Hepatocyte (in vitro differentiated cells): ENCODE data around the gene SYNRG. TPM values are rescaled to one million over a fixed set of nuclear protein-coding genes. Genes with fewer than 3 reads are reported as not detected.

Experiments
- DNase-seq: peaks from one replicate; pipeline ENCODE4 v3.0.0-alpha.2; 2016; ENCODE audit warnings: low spot score
- H2AFZ ChIP-seq: fragments of 200-600 bp; sonication (generic); 2 replicates; pipeline ENCODE4 v1.6.0; 2016; ENCODE audit warnings: antibody characterized with exemption, mild to moderate bottlenecking
- H3K27ac ChIP-seq: fragments of 200-600 bp; sonication (generic); 2 replicates; pipeline ENCODE4 v1.5.1; 2016; ENCODE audit warnings: mild to moderate bottlenecking
- H3K27me3 ChIP-seq: fragments of 200-600 bp; sonication (generic); 2 replicates; pipeline ENCODE4 v1.6.1; 2016
- H3K36me3 ChIP-seq: fragments of 200-600 bp; sonication (generic); replicated peaks from 2 replicates; pipeline ENCODE4 v1.5.1; 2016; ENCODE audit warnings: low read depth; ENCODE audit not compliant: insufficient read depth
- H3K4me1 ChIP-seq: fragments of 200-600 bp; sonication (generic); 2 replicates; pipeline ENCODE4 v1.5.1; 2016; ENCODE audit warnings: mild to moderate bottlenecking, moderate library complexity; ENCODE audit not compliant: insufficient read depth
- H3K4me2 ChIP-seq: fragments of 200-600 bp; sonication (generic); 2 replicates; pipeline ENCODE4 v1.6.0; 2016
- H3K4me3 ChIP-seq: fragments of 200-600 bp; sonication (generic); 2 replicates; pipeline ENCODE4 v1.5.1; 2016; ENCODE audit warnings: mild to moderate bottlenecking
- H3K79me2 ChIP-seq: fragments of 200-600 bp; sonication (generic); 2 replicates; pipeline ENCODE4 v1.6.0; 2017; ENCODE audit warnings: mild to moderate bottlenecking
- H3K9me2 ChIP-seq: fragments of 200-600 bp; sonication (generic); replicated peaks from 2 replicates; pipeline ENCODE4 v1.6.0; 2017; ENCODE audit warnings: mild to moderate bottlenecking; ENCODE audit not compliant: insufficient read depth
- H3K9me3 ChIP-seq: fragments of 200-600 bp; sonication (generic); 2 replicates; pipeline ENCODE4 v1.5.1; 2016; ENCODE audit warnings: low read depth, mild to moderate bottlenecking
- H4K20me1 ChIP-seq: fragments of 200-600 bp; sonication (generic); 2 replicates; pipeline ENCODE4 v1.6.0; 2016; ENCODE audit warnings: mild to moderate bottlenecking; ENCODE audit not compliant: insufficient read depth, poor library complexity, severe bottlenecking
- EZH2 ChIP-seq: fragments of 200-600 bp; sonication (generic); IDR thresholded peaks from 2 replicates; pipeline ENCODE4 v1.6.1; 2016; ENCODE audit warnings: antibody characterized with exemption, mild to moderate bottlenecking, borderline replicate concordance
- EZH2phosphoT487 ChIP-seq: fragments of 200-600 bp; sonication (generic); IDR thresholded peaks from one replicate; pipeline ENCODE4 v1.6.1; 2018; ENCODE audit warnings: antibody characterized with exemption, mild to moderate bottlenecking, low read depth, moderate library complexity; ENCODE audit not compliant: unreplicated experiment, severe bottlenecking
- WGBS: methylation state at CpG from one replicate; pipeline ENCODE4 v1.1.6; 2016; ENCODE audit warnings: low lambda C conversion rate; ENCODE audit errors: missing lambda C conversion rate; 5-methylcytosine and 5-hydroxymethylcytosine counted together
- polyA plus RNA-seq: library from polyadenylated mRNA; unstranded; fragments of >200 nt; fragmentation: Nextera tagmentation; extraction: Ambion mirVana; gene quantifications from 2 replicates; pipeline ENCODE4 v1.2.1, GENCODE V29; 2016
- total RNA-seq: library from RNA; depleted of rRNA; stranded (reverse); fragments of >200 nt; gene quantifications from 2 replicates; pipeline ENCODE4 v1.2.3, GENCODE V29; 2014
- TF ChIP-seq, protein P1 (sequence below): fragments of 200-600 bp; sonication (generic); IDR thresholded peaks from 2 replicates; pipeline ENCODE4 v1.5.1; 2016; ENCODE audit warnings: antibody characterized with exemption, mild to moderate bottlenecking; ENCODE audit not compliant: poor library complexity

SYNRG gene
- total and polyA plus RNA-seq, 2 experiments from 2014 or later = 20.7 to 21.6 TPM

DNA sequence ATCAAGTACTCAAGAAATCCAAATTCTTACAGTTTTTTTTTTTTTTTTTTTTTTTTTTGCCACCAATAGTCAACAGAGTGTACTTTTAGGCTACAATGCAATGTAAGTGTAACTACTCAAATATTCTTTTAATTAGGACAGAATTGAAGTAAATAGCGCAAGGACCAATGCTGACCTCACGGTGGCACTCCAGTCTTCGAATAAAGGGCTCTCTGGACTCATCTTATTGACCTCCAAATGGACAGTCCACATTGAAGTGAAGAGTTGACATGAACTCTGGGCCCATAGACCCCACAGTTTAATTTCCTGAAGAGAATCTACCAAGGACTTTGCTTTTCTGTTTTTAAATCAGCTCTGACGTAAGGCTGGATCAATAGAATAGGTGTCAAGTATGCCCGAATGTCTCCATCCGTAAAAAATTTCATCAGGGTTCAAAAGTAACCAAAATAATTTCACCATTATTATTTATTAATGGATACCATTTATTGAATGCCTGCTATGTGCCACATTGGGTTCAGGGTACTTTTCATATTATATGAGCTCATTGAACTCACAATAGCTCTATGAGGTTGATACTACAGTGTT, 41.3 kb upstream of the SYNRG start:
- H3K4me1 ChIP-seq = peaks cover 7% of the 10 kb centered on the region
- no peak overlapping the region for H3K27ac ChIP-seq
- no peak overlapping the region for H2AFZ ChIP-seq
- H3K36me3 ChIP-seq = no peaks in the 10 kb centered on the region
- no peak overlapping the region for H3K4me3 ChIP-seq
- peaks cover 6% of the 10 kb centered on the region for H3K27me3 ChIP-seq
- H3K79me2 ChIP-seq = no peaks in the 10 kb centered on the region
- TF ChIP-seq EZH2 (no peak), EZH2phosphoT487 (no peak)
- TF ChIP-seq, protein P1, sequence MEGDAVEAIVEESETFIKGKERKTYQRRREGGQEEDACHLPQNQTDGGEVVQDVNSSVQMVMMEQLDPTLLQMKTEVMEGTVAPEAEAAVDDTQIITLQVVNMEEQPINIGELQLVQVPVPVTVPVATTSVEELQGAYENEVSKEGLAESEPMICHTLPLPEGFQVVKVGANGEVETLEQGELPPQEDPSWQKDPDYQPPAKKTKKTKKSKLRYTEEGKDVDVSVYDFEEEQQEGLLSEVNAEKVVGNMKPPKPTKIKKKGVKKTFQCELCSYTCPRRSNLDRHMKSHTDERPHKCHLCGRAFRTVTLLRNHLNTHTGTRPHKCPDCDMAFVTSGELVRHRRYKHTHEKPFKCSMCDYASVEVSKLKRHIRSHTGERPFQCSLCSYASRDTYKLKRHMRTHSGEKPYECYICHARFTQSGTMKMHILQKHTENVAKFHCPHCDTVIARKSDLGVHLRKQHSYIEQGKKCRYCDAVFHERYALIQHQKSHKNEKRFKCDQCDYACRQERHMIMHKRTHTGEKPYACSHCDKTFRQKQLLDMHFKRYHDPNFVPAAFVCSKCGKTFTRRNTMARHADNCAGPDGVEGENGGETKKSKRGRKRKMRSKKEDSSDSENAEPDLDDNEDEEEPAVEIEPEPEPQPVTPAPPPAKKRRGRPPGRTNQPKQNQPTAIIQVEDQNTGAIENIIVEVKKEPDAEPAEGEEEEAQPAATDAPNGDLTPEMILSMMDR = peak; percentile 62
- H3K9me3 ChIP-seq = no peaks in the 10 kb centered on the region
- DNase-seq = peak; percentile 61
- no peaks in the 10 kb centered on the region for H4K20me1 ChIP-seq
- H3K9me2 ChIP-seq = no peaks in the 10 kb centered on the region
- H3K4me2 ChIP-seq = no peak overlapping the region
- 56% methylated on average over 6 of the region's 6 CpGs for WGBS

DNA sequence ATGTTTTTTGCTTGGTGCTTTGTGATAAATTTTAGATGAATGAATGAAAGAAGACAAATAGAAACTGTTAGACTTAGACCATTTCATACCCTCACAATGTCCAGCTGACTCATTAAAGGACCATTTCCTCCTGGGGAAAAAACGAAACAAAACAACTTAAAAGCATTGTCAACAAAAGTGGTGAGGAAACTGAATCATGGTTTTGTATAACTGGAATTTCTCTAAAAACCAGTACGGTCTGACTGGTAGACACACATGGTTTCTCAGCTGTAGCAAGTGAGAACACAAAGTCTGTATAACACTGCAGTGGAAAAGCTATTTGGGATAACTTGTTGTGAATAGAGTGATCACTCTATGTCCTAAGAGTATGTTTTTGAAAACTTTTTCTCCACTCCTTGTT, 39.3 kb upstream of the SYNRG start:
- no peaks in the 10 kb centered on the region for H3K9me2 ChIP-seq
- no peaks in the 10 kb centered on the region for H4K20me1 ChIP-seq
- H3K79me2 ChIP-seq = no peaks in the 10 kb centered on the region
- no peaks in the 10 kb centered on the region for H3K36me3 ChIP-seq
- H3K27me3 ChIP-seq = peaks cover 6% of the 10 kb centered on the region
- H3K4me3 ChIP-seq = no peak overlapping the region
- H3K4me2 ChIP-seq = no peak overlapping the region
- TF ChIP-seq, protein P1 = no peak
- TF ChIP-seq EZH2phosphoT487 = no peak
- no peak for TF ChIP-seq EZH2
- H3K4me1 ChIP-seq = peaks cover 17% of the 10 kb centered on the region
- H3K27ac ChIP-seq = peak overlapping the region; percentile 40
- no peak for DNase-seq
- WGBS = 78% methylated on average over 2 of the region's 2 CpGs
- H3K9me3 ChIP-seq = no peaks in the 10 kb centered on the region
- no peak overlapping the region for H2AFZ ChIP-seq

DNA sequence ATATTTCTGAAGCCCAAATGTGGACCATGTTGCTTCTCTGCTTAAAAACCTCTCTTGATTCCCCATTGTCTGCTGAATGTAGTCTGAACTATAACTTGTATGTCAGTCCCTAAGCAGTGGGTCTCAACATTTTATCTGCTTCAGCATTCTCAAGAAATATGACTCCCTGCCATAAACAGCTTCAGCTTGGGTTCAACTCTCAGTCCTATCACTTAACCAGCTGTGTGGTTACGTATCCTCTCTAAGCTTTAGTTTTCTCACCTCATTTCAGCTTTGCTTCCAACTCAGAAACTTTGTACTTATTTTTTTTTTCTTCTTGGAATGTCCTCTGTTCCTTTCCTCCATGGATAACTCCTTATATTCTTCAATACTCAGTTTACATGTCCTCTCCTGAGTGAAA, 38.6 kb upstream of the SYNRG start:
- Histone ChIP-seq H3K4me2 (no peak overlapping the region), H2AFZ (no peak overlapping the region), H3K4me3 (no peak overlapping the region), H3K79me2 (peaks cover under 1% of the 10 kb centered on the region), H3K9me2 (no peaks in the 10 kb centered on the region), H3K27ac (peak overlapping the region; percentile 40), H3K36me3 (no peaks in the 10 kb centered on the region), H3K9me3 (no peaks in the 10 kb centered on the region), H3K27me3 (peaks cover 6% of the 10 kb centered on the region), H4K20me1 (no peaks in the 10 kb centered on the region), H3K4me1 (peaks cover 17% of the 10 kb centered on the region)
- TF ChIP-seq, protein P1 = no peak
- TF ChIP-seq EZH2 = no peak
- TF ChIP-seq EZH2phosphoT487 = no peak
- WGBS = 39% methylated on average over 1 of the region's 1 CpG
- no peak for DNase-seq

DNA sequence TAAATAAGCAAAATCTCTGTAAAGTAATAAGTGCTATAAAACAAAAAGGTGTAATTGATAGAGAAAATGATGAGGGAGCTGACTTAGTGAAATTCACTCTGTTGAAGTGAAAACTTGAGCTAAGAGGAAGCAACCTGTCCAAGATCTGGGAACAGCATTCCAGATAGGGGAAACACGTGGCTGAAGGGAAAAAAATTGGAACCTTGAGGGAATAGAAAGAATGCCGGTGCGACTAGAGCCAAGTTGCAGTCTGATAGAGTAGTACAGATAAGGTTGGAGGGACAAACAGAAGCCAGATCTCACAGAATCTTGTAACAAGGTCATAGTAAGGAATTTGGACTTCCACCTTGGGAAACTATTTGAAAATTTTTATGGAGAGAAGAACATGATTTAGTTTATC, 34.7 kb upstream of the SYNRG start:
- peak overlapping the region; percentile 27 for H2AFZ ChIP-seq
- H3K4me2 ChIP-seq = peak overlapping the region; percentile 67
- no peaks in the 10 kb centered on the region for H3K9me3 ChIP-seq
- H3K9me2 ChIP-seq = no peaks in the 10 kb centered on the region
- H3K79me2 ChIP-seq = peaks cover 40% of the 10 kb centered on the region
- H3K4me3 ChIP-seq = peak overlapping the region; percentile 11
- H3K4me1 ChIP-seq = peaks cover 27% of the 10 kb centered on the region
- peaks cover 10% of the 10 kb centered on the region for H4K20me1 ChIP-seq
- peak overlapping the region; percentile 79 for H3K27ac ChIP-seq
- H3K36me3 ChIP-seq = no peaks in the 10 kb centered on the region
- peaks cover 6% of the 10 kb centered on the region for H3K27me3 ChIP-seq
- DNase-seq = peak; percentile 38
- WGBS = 8% methylated on average over 3 of the region's 3 CpGs
- TF ChIP-seq, protein P1 = no peak
- no peak for TF ChIP-seq EZH2
- no peak for TF ChIP-seq EZH2phosphoT487
